Measurements from ENCODE around the gene ZNF219. TPM values are rescaled to one million over a fixed set of nuclear protein-coding genes. Genes with fewer than 3 reads are reported as not detected.
A peak's percentile ranks its signal among the peaks of the same experiment; 100 is the strongest.

The ZNF219 gene
- total and polyA plus RNA-seq, 5 donors from 2014 or later, result 1.1 to 5.0 (median 1.4) TPM

DNA sequence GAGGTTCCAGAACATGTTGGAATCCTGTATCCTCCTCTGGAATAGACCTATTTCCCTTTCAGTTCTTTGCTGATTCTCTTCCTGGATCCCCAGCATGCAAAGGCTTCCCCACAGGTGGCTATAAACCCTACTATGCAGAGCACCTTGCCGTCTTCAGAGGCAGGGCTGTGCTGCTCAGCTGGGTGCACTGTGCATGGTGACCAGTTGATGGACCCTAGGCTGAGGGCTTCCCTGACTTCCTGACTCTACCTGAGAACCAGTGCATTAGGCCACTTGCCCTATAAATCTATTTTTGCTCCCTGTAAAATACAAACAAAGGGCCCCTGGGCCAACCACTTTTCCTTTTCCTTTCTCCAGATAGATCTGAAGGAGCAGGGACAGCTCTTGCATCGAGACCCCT is 14.1 kb downstream of the ZNF219 start:
- Histone ChIP-seq H3K4me3 (ENCODE audit: low read depth, low read length) (no peak overlapping the region), H3K9me3 (ENCODE audit: control insufficient read depth in 2 of 2, low read length in 2 of 2) (no peaks in the 10 kb centered on the region), H3K4me1 (ENCODE audit: control insufficient read depth, insufficient read depth, low read length, poor library complexity, severe bottlenecking) (peaks cover 18% of the 10 kb centered on the region), H3K36me3 (ENCODE audit: control insufficient read depth, insufficient read depth, low read length) (no peaks in the 10 kb centered on the region), H3K27ac (ENCODE audit: insufficient read depth, low read length, poor library complexity, severe bottlenecking) (no peak overlapping the region), H3K27me3 (ENCODE audit: control insufficient read depth, insufficient read depth, low read length) (no peaks in the 10 kb centered on the region)
- Mint-ChIP-seq H3K4me1 (peaks cover 6 to 23% (median 19%) of the 10 kb centered on the region in 4 donors), H3K36me3 (no peaks in the 10 kb centered on the region), H3K27me3 (no peaks in the 10 kb centered on the region), H3K4me3 (no peak overlapping the region), H3K9me3 (no peaks in the 10 kb centered on the region), H3K27ac (peak overlapping the region in 1 of 3 donors; percentile 35)
- ATAC-seq (ENCODE audit: low read depth in 2 of 2) (no peak), DNase-seq (no peak)

DNA sequence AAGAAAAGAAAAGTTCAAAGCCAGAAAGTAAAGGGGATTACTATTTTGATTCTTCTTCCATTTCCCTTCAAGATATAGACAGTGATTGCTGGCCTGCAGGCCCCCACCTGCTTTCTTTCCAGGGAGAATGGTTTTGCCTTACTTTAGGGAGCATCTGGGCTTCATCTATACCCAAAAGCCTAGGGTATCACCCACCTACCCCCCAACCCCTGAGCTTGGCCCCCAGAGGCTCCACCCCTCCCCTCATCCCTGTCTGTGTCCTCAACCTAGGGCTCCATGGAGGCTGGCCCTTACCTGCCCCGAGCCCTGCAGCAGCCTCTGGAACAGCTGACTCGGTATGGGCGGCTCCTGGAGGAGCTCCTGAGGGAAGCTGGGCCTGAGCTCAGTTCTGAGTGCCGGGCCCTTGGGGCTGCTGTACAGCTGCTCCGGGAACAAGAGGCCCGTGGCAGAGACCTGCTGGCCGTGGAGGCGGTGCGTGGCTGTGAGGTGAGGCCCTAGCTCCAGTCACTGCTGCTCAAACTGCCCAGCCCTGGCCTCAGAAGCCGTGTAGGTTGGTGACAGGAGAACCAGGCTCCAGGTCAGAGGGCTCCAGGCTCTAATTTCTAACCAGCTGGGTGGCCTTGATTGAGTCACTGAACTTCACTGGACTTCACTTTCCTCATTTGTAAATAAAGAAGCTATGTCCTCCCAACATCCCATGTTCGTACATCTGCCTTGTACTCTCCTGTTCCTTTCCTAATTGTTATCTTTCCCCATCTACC is 14.7 kb downstream of the ZNF219 start:
- Mint-ChIP-seq H3K27me3 (no peaks in the 10 kb centered on the region), H3K36me3 (no peaks in the 10 kb centered on the region), H3K9me3 (no peaks in the 10 kb centered on the region), H3K27ac (peak overlapping the region in 2 of 3 donors; percentile 35 to 79), H3K4me3 (no peak overlapping the region), H3K4me1 (peaks cover 6 to 17% (median 15%) of the 10 kb centered on the region in 4 donors)
- Histone ChIP-seq H3K4me1 (ENCODE audit: control insufficient read depth, insufficient read depth, low read length, poor library complexity, severe bottlenecking) (peaks cover 18% of the 10 kb centered on the region), H3K4me3 (ENCODE audit: low read depth, low read length) (no peak overlapping the region), H3K27ac (ENCODE audit: insufficient read depth, low read length, poor library complexity, severe bottlenecking) (no peak overlapping the region), H3K27me3 (ENCODE audit: control insufficient read depth, insufficient read depth, low read length) (no peaks in the 10 kb centered on the region), H3K9me3 (ENCODE audit: control insufficient read depth in 2 of 2, low read length in 2 of 2) (no peaks in the 10 kb centered on the region), H3K36me3 (ENCODE audit: control insufficient read depth, insufficient read depth, low read length) (no peaks in the 10 kb centered on the region)
- no peak for DNase-seq
- ATAC-seq (ENCODE audit: low read depth in 2 of 2), result no peak

DNA sequence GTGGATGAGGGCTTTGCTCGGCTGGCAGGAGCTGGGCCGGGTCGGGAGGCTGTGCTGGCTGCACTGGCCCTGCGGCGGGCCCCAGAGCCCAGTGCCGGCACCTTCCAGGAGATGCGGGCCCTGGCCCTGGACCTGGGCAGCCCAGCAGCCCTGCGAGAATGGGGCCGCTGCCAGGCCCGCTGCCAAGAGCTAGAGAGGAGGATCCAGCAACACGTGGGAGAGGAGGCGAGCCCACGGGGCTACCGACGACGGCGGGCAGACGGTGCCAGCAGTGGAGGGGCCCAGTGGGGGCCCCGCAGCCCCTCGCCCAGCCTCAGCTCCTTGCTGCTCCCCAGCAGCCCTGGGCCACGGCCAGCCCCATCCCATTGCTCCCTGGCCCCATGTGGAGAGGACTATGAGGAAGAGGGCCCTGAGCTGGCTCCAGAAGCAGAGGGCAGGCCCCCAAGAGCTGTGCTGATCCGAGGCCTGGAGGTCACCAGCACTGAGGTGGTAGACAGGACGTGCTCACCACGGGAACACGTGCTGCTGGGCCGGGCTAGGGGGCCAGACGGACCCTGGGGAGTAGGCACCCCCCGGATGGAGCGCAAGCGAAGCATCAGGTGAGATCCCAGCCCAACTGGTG is 16.8 kb downstream of the ZNF219 start:
- ATAC-seq (ENCODE audit: low read depth in 2 of 2), result no peak
- Mint-ChIP-seq H3K36me3 (no peaks in the 10 kb centered on the region), H3K27me3 (peaks cover 4% of the 10 kb centered on the region), H3K27ac (no peak overlapping the region), H3K4me3 (no peak overlapping the region), H3K9me3 (no peaks in the 10 kb centered on the region), H3K4me1 (peaks cover 0 to 7% (median 4%) of the 10 kb centered on the region in 4 donors)
- Histone ChIP-seq H3K27ac (ENCODE audit: insufficient read depth, low read length, poor library complexity, severe bottlenecking) (no peak overlapping the region), H3K27me3 (ENCODE audit: control insufficient read depth, insufficient read depth, low read length) (no peaks in the 10 kb centered on the region), H3K36me3 (ENCODE audit: control insufficient read depth, insufficient read depth, low read length) (no peaks in the 10 kb centered on the region), H3K9me3 (ENCODE audit: control insufficient read depth in 2 of 2, low read length in 2 of 2) (no peaks in the 10 kb centered on the region), H3K4me3 (ENCODE audit: low read depth, low read length) (no peak overlapping the region), H3K4me1 (ENCODE audit: control insufficient read depth, insufficient read depth, low read length, poor library complexity, severe bottlenecking) (peaks cover under 1% of the 10 kb centered on the region)
- no peak for DNase-seq

DNA sequence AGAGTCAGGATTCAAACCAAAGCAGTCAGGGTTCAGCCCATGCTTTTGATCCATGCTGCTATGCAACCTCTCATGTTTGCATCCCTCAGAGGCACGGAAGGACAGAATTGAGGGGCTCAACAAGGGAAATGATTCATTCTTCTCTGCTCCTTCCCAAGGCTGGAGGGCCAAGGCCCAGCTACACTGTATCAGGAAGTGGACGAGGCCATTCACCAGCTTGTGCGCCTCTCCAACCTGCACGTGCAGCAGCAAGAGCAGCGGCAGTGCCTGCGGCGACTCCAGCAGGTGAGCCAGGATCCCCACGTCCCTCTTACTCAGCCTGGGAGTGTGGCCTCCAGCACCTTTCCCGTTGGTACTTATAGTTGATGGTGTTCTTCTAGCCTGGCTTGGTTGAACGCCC is 19.7 kb downstream of the ZNF219 start:
- Mint-ChIP-seq H3K4me3 (no peak overlapping the region), H3K27ac (no peak overlapping the region), H3K27me3 (peaks cover 7% of the 10 kb centered on the region), H3K4me1 (no peaks in the 10 kb centered on the region), H3K36me3 (no peaks in the 10 kb centered on the region), H3K9me3 (no peaks in the 10 kb centered on the region)
- no peak overlapping the region for H3K4me3 ChIP-seq (ENCODE audit: low read depth, low read length)
- no peaks in the 10 kb centered on the region for H3K36me3 ChIP-seq (ENCODE audit: control insufficient read depth, insufficient read depth, low read length)
- no peaks in the 10 kb centered on the region for H3K27me3 ChIP-seq (ENCODE audit: control insufficient read depth, insufficient read depth, low read length)
- H3K27ac ChIP-seq (ENCODE audit: insufficient read depth, low read length, poor library complexity, severe bottlenecking), result no peak overlapping the region
- DNase-seq, result no peak
- H3K4me1 ChIP-seq (ENCODE audit: control insufficient read depth, insufficient read depth, low read length, poor library complexity, severe bottlenecking), result no peaks in the 10 kb centered on the region
- no peaks in the 10 kb centered on the region for H3K9me3 ChIP-seq (ENCODE audit: control insufficient read depth in 2 of 2, low read length in 2 of 2)
- no peak for ATAC-seq (ENCODE audit: low read depth in 2 of 2)

DNA sequence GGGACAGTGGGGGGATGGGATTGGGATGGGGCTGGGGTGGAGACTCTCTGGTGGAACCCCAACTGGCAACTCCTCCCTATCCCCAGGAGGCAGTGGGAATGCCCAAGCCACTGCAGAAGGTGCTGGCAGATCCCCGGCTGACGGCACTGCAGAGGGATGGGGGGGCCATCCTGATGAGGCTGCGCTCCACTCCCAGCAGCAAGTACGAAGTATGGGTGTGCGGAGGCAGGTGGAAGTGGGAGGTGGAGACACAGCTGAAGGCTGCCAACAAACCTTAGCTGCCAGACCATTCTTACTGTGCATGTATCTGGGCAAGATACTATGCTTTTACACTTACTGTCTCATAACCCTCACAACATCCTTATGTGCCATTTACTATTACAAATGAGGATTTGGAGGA is 20.2 kb downstream of the ZNF219 start:
- H3K4me3 ChIP-seq (ENCODE audit: low read depth, low read length), result no peak overlapping the region
- DNase-seq (no peak), ATAC-seq (ENCODE audit: low read depth in 2 of 2) (no peak)
- H3K27ac Mint-ChIP-seq, result no peak overlapping the region
- H3K27me3 Mint-ChIP-seq, result peaks cover 12% of the 10 kb centered on the region
- peaks cover 2% of the 10 kb centered on the region for H3K36me3 Mint-ChIP-seq
- H3K4me3 Mint-ChIP-seq, result no peak overlapping the region
- no peaks in the 10 kb centered on the region for H3K4me1 Mint-ChIP-seq
- no peaks in the 10 kb centered on the region for H3K9me3 ChIP-seq (ENCODE audit: control insufficient read depth in 2 of 2, low read length in 2 of 2)
- no peaks in the 10 kb centered on the region for H3K36me3 ChIP-seq (ENCODE audit: control insufficient read depth, insufficient read depth, low read length)
- H3K4me1 ChIP-seq (ENCODE audit: control insufficient read depth, insufficient read depth, low read length, poor library complexity, severe bottlenecking), result no peaks in the 10 kb centered on the region
- H3K27ac ChIP-seq (ENCODE audit: insufficient read depth, low read length, poor library complexity, severe bottlenecking), result no peak overlapping the region
- H3K27me3 ChIP-seq (ENCODE audit: control insufficient read depth, insufficient read depth, low read length), result peaks cover 3% of the 10 kb centered on the region
- H3K9me3 Mint-ChIP-seq, result peaks cover 0 to under 1% (median 0%) of the 10 kb centered on the region in 7 donors

DNA sequence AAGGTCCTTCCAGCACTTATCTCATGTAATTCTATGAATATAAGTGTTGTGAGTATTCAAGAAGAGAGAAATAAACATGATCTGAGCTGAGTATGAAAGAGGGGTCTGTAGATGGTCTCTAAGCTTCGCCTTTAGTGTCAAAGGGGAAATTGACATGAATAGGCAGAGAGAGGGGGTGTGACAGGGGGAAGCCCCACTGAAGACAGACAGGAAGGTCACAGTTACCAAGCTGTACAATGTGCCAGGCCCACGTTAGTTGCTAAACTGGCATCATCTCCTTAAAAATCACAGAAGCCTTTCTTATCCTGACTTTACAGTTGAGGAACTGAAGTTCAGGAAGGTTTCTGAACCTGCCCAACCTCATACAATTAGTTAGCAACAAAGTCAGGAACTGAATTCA is 20.8 kb downstream of the ZNF219 start:
- no peaks in the 10 kb centered on the region for H3K4me1 ChIP-seq (ENCODE audit: control insufficient read depth, insufficient read depth, low read length, poor library complexity, severe bottlenecking)
- no peak for ATAC-seq (ENCODE audit: low read depth in 2 of 2)
- H3K4me3 ChIP-seq (ENCODE audit: low read depth, low read length), result no peak overlapping the region
- Mint-ChIP-seq H3K4me1 (no peaks in the 10 kb centered on the region), H3K27me3 (peaks cover 15% of the 10 kb centered on the region), H3K27ac (no peak overlapping the region), H3K4me3 (no peak overlapping the region), H3K36me3 (peaks cover 4% of the 10 kb centered on the region), H3K9me3 (peaks cover 0 to 3% (median 0%) of the 10 kb centered on the region in 7 donors)
- peaks cover 6% of the 10 kb centered on the region for H3K27me3 ChIP-seq (ENCODE audit: control insufficient read depth, insufficient read depth, low read length)
- no peak for DNase-seq
- H3K27ac ChIP-seq (ENCODE audit: insufficient read depth, low read length, poor library complexity, severe bottlenecking), result no peak overlapping the region
- no peaks in the 10 kb centered on the region for H3K9me3 ChIP-seq (ENCODE audit: control insufficient read depth in 2 of 2, low read length in 2 of 2)
- H3K36me3 ChIP-seq (ENCODE audit: control insufficient read depth, insufficient read depth, low read length), result no peaks in the 10 kb centered on the region

DNA sequence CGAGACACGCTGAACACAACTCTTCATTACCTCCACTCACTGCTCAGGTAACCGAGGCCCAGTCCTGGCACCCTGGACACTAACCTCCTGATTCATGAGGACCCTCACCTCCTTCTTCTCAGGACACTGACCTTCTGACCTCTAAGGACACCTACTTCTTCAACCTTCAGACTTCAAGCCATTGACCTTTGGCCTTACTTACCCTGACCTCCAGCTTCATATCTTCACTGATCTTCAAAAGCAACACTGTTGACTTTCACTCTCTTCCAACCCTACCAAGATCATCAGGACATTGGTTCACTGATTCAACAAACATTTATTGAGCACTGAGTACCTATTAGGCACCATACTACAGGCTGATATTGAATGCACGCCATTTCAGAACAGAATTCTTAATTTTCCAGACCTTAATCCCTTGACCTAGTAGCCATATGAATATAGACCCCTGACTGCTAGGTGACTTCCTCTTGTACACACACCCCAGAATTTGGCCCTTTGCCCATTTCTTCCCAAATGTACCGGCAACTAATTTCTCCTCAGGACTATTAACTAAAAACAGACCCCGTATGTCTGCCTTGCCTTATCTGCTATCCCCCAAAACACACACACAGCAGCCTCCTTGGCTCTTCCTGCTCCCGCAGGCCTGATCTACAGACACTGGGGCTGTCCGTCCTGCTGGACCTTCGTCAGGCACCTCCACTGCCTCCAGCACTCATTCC is 22.6 kb downstream of the ZNF219 start:
- H3K4me3 ChIP-seq (ENCODE audit: low read depth, low read length), result no peak overlapping the region
- H3K27ac Mint-ChIP-seq, result no peak overlapping the region
- H3K9me3 Mint-ChIP-seq, result peaks cover 0 to 3% (median 0%) of the 10 kb centered on the region in 7 donors
- H3K27me3 ChIP-seq (ENCODE audit: control insufficient read depth, insufficient read depth, low read length), result peaks cover 14% of the 10 kb centered on the region
- DNase-seq (no peak), ATAC-seq (ENCODE audit: low read depth in 2 of 2) (no peak)
- H3K4me1 Mint-ChIP-seq, result peaks cover 0 to 12% (median 8%) of the 10 kb centered on the region in 4 donors
- no peak overlapping the region for H3K4me3 Mint-ChIP-seq
- H3K27ac ChIP-seq (ENCODE audit: insufficient read depth, low read length, poor library complexity, severe bottlenecking), result no peak overlapping the region
- peaks cover 32% of the 10 kb centered on the region for H3K27me3 Mint-ChIP-seq
- no peaks in the 10 kb centered on the region for H3K9me3 ChIP-seq (ENCODE audit: control insufficient read depth in 2 of 2, low read length in 2 of 2)
- no peaks in the 10 kb centered on the region for H3K36me3 ChIP-seq (ENCODE audit: control insufficient read depth, insufficient read depth, low read length)
- H3K4me1 ChIP-seq (ENCODE audit: control insufficient read depth, insufficient read depth, low read length, poor library complexity, severe bottlenecking), result peaks cover 9% of the 10 kb centered on the region
- H3K36me3 Mint-ChIP-seq, result peaks cover 4% of the 10 kb centered on the region
